Measurements from ENCODE around the gene MB. TPM values are rescaled to one million over a fixed set of nuclear protein-coding genes. Genes with fewer than 3 reads are reported as not detected.

The MB gene
- polyA plus RNA-seq, 3 donors, result not detected

DNA sequence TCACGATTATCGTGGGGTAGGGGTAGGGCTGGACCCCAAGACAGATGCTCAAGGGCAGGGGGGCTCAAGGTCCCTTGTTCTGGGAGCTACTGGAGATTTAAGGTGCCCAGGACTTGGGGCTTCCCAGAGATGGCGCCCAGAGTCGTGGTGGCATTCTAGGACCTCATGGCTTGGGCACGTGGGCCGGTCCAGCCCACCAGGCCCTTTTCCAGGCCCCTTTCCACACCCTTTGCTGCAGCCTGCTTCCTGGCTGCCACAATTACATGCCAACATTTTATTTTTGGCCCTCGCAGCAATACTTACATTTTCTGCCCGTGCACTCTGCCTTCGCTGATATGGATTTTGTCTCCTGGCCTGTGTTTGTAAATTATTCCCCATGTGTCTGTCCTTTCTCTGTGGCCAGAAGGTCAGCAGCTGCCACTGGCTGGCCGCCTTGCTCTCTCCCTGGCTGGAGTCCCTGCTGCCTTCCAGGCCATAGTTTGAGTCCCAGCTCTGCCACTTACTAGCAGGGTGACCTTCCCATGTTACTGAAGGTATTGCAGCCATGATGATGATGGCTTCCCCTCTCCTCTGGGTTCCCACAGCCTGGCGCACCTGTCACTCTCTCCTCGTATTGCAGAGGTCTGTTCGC, 11.2 kb downstream of the MB start:
- H3K36me3 Mint-ChIP-seq, result no peaks in the 10 kb centered on the region
- Histone ChIP-seq H3K4me2 (replicated peaks; ENCODE audit: extremely low read depth, low read length, poor library complexity, severe bottlenecking) (no peak overlapping the region), H3K9me3 (replicated peaks in 1 of 2; ENCODE audit: control insufficient read depth in 1 of 2, insufficient read depth in 1 of 2, low read length in 2 of 2) (no peaks in the 10 kb centered on the region), H3K9ac (ENCODE audit: insufficient read depth, low read length, poor library complexity, severe bottlenecking) (no peak overlapping the region), H4K20me1 (ENCODE audit: insufficient read depth, low read length) (no peaks in the 10 kb centered on the region), H3K36me3 (replicated peaks in 1 of 2; ENCODE audit: control insufficient read depth in 1 of 2, insufficient read depth in 2 of 2, low read length in 2 of 2) (no peaks in the 10 kb centered on the region), H3K4me3 (replicated peaks in 1 of 3; ENCODE audit: low read depth in 2 of 3, low read length in 3 of 3) (no peak overlapping the region), H3K79me2 (ENCODE audit: insufficient read depth, low read length) (no peaks in the 10 kb centered on the region), H3K27ac (ENCODE audit: low read depth in 1 of 2, low read length in 2 of 2) (no peak overlapping the region), H2AFZ (ENCODE audit: insufficient read depth, low read depth, low read length, poor library complexity, severe bottlenecking) (no peak overlapping the region), H3K27me3 (ENCODE audit: control insufficient read depth in 2 of 2, insufficient read depth in 2 of 2, low read length in 2 of 2) (no peaks in the 10 kb centered on the region), H3K4me1 (ENCODE audit: control insufficient read depth in 1 of 2, insufficient read depth in 2 of 2, low read length in 2 of 2) (peaks cover 55 to 59% of the 10 kb centered on the region in 2 donors)
- intact Hi-C loops (cut with micrococcal nuclease), result no loop called here
- H3K27ac Mint-ChIP-seq, result peak overlapping the region in 1 of 7 donors; percentile 18
- H3K4me3 Mint-ChIP-seq, result no peak overlapping the region
- WGBS (ENCODE audit: insufficient coverage), result 93% methylated on average over 13 of the region's 13 CpGs
- no peaks in the 10 kb centered on the region for H3K9me3 Mint-ChIP-seq
- H3K4me1 Mint-ChIP-seq, result peaks cover 43% of the 10 kb centered on the region
- TF ChIP-seq, protein P1, sequence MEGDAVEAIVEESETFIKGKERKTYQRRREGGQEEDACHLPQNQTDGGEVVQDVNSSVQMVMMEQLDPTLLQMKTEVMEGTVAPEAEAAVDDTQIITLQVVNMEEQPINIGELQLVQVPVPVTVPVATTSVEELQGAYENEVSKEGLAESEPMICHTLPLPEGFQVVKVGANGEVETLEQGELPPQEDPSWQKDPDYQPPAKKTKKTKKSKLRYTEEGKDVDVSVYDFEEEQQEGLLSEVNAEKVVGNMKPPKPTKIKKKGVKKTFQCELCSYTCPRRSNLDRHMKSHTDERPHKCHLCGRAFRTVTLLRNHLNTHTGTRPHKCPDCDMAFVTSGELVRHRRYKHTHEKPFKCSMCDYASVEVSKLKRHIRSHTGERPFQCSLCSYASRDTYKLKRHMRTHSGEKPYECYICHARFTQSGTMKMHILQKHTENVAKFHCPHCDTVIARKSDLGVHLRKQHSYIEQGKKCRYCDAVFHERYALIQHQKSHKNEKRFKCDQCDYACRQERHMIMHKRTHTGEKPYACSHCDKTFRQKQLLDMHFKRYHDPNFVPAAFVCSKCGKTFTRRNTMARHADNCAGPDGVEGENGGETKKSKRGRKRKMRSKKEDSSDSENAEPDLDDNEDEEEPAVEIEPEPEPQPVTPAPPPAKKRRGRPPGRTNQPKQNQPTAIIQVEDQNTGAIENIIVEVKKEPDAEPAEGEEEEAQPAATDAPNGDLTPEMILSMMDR (IDR thresholded peaks at IDR 0.05), result no peak
- H3K27me3 Mint-ChIP-seq (ENCODE audit: low read depth in 3 of 3), result peaks cover 9 to 20% (median 11%) of the 10 kb centered on the region in 3 donors
- DNase-seq, result no peak

DNA sequence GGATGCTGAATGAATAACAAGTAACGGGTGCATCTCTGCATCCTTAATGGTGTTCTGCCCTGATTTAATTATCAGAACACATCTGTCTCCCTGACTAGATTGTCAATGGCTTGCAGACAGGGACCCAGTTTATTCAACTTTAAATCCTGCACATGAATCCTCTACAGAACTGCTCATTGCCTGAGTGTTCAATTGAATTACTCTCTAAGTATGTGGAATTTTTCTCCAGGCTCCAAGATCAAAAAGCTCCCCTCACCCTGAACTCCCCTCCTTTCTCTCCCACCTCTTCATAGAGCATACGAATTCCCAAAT, 11.8 kb downstream of the MB start:
- Histone ChIP-seq H2AFZ (ENCODE audit: insufficient read depth, low read depth, low read length, poor library complexity, severe bottlenecking) (no peak overlapping the region), H3K4me1 (ENCODE audit: control insufficient read depth in 1 of 2, insufficient read depth in 2 of 2, low read length in 2 of 2) (peaks cover 62 to 65% of the 10 kb centered on the region in 2 donors), H3K27me3 (ENCODE audit: control insufficient read depth in 2 of 2, insufficient read depth in 2 of 2, low read length in 2 of 2) (no peaks in the 10 kb centered on the region), H3K9me3 (replicated peaks in 1 of 2; ENCODE audit: control insufficient read depth in 1 of 2, insufficient read depth in 1 of 2, low read length in 2 of 2) (no peaks in the 10 kb centered on the region), H3K9ac (ENCODE audit: insufficient read depth, low read length, poor library complexity, severe bottlenecking) (no peak overlapping the region), H3K27ac (ENCODE audit: low read depth in 1 of 2, low read length in 2 of 2) (no peak overlapping the region), H3K4me3 (replicated peaks in 1 of 3; ENCODE audit: low read depth in 2 of 3, low read length in 3 of 3) (no peak overlapping the region), H3K4me2 (replicated peaks; ENCODE audit: extremely low read depth, low read length, poor library complexity, severe bottlenecking) (no peak overlapping the region), H3K36me3 (replicated peaks in 1 of 2; ENCODE audit: control insufficient read depth in 1 of 2, insufficient read depth in 2 of 2, low read length in 2 of 2) (no peaks in the 10 kb centered on the region), H4K20me1 (ENCODE audit: insufficient read depth, low read length) (no peaks in the 10 kb centered on the region), H3K79me2 (ENCODE audit: insufficient read depth, low read length) (no peaks in the 10 kb centered on the region)
- H3K4me3 Mint-ChIP-seq, result no peak overlapping the region
- H3K36me3 Mint-ChIP-seq, result no peaks in the 10 kb centered on the region
- peak overlapping the region in 1 of 7 donors; percentile 7 for H3K27ac Mint-ChIP-seq
- H3K4me1 Mint-ChIP-seq, result peaks cover 41% of the 10 kb centered on the region
- intact Hi-C loops (cut with micrococcal nuclease), result no loop called here
- DNase-seq, result no peak
- H3K27me3 Mint-ChIP-seq (ENCODE audit: low read depth in 3 of 3), result peaks cover 7 to 17% (median 9%) of the 10 kb centered on the region in 3 donors
- 71% methylated on average over 1 of the region's 2 CpGs for WGBS (ENCODE audit: insufficient coverage)
- TF ChIP-seq, protein P1 (IDR thresholded peaks at IDR 0.05), result no peak
- H3K9me3 Mint-ChIP-seq, result no peaks in the 10 kb centered on the region
